MM.1S (cell line): Measurements from ENCODE around the gene LZTS3.

Source experiments
- DNase-seq: peaks from one replicate; pipeline ENCODE4 v3.0.0-alpha.2; 2015
- H2AFZ ChIP-seq: fragments of 300-600 bp; sonication (generic); 2 replicates; pipeline ENCODE4 v1.6.0; 2016; ENCODE audit warnings: antibody characterized with exemption, low read length
- H3F3A ChIP-seq: fragments of 300-600 bp; sonication (generic); 2 replicates; pipeline ENCODE4 v1.6.1; 2016; ENCODE audit warnings: mild to moderate bottlenecking, antibody characterized with exemption, low read length, moderate library complexity, mixed read lengths; ENCODE audit not compliant: insufficient read depth
- H3K27ac ChIP-seq: fragments of 300-600 bp; sonication (generic); 2 replicates; pipeline ENCODE4 v1.5.1; 2016; ENCODE audit warnings: mild to moderate bottlenecking, low read length
- H3K27me3 ChIP-seq: fragments of 300-600 bp; sonication (generic); replicated peaks from 2 replicates; pipeline ENCODE4 v1.6.0; 2016; ENCODE audit warnings: low read length; ENCODE audit not compliant: insufficient read depth
- H3K36me3 ChIP-seq: fragments of 300-600 bp; sonication (generic); replicated peaks from 2 replicates; pipeline ENCODE4 v1.6.1; 2016; ENCODE audit warnings: mild to moderate bottlenecking, low read length, mixed read lengths; ENCODE audit not compliant: insufficient read depth
- H3K4me1 ChIP-seq: fragments of 300-600 bp; sonication (generic); 2 replicates; pipeline ENCODE4 v1.6.1; 2016; ENCODE audit warnings: low read length, mixed read lengths
- H3K4me2 ChIP-seq: fragments of 300-600 bp; sonication (generic); 2 replicates; pipeline ENCODE4 v1.6.0; 2016; ENCODE audit warnings: low read depth, low read length
- H3K4me3 ChIP-seq: fragments of 300-600 bp; sonication (generic); 2 replicates; pipeline ENCODE4 v1.5.1; 2016; ENCODE audit warnings: low read length, mixed read lengths
- H3K79me2 ChIP-seq: fragments of 300-600 bp; sonication (generic); 2 replicates; pipeline ENCODE4 v1.6.1; 2016; ENCODE audit warnings: mixed run types, low read length, mixed read lengths
- H3K9ac ChIP-seq: fragments of 300-600 bp; sonication (generic); 2 replicates; pipeline ENCODE4 v1.6.1; 2016; ENCODE audit warnings: low read length, mixed read lengths
- H3K9me2 ChIP-seq: fragments of 300-600 bp; sonication (generic); replicated peaks from 2 replicates; pipeline ENCODE4 v1.6.1; 2016; ENCODE audit warnings: mild to moderate bottlenecking, low read length, mixed read lengths; ENCODE audit not compliant: insufficient read depth
- H3K9me3 ChIP-seq: fragments of 300-600 bp; sonication (generic); replicated peaks from 2 replicates; pipeline ENCODE4 v1.6.1; 2016; ENCODE audit warnings: mild to moderate bottlenecking, low read length, mixed read lengths; ENCODE audit not compliant: insufficient read depth
- H4K20me1 ChIP-seq: fragments of 300-600 bp; sonication (generic); 2 replicates; pipeline ENCODE4 v1.6.1; 2016; ENCODE audit warnings: mild to moderate bottlenecking, low read length, moderate library complexity, mixed read lengths; ENCODE audit not compliant: insufficient read depth
- CTCF ChIP-seq: fragments of 300-600 bp; sonication (generic); IDR thresholded peaks from 2 replicates; pipeline ENCODE4 v1.5.1; 2016; ENCODE audit warnings: antibody characterized with exemption, low read length, mixed read lengths
- EZH2 ChIP-seq: fragments of 300-600 bp; sonication (generic); optimal IDR thresholded peaks from 2 replicates; pipeline ENCODE3; 2017; ENCODE audit warnings: low read depth, mild to moderate bottlenecking, antibody characterized with exemption, low read length, mixed read lengths
- EZH2phosphoT487 ChIP-seq: fragments of 300-600 bp; sonication (generic); IDR thresholded peaks from 2 replicates; pipeline ENCODE4 v1.6.1; 2018; ENCODE audit warnings: antibody characterized with exemption, low read length

The LZTS3 gene

GRCh38 chr20:3163099-3164042 lies 10.0 kb downstream of the LZTS3 start:
- no peak overlapping the region for H3K27ac ChIP-seq
- DNase-seq, result no peak
- no peak overlapping the region for H3K4me2 ChIP-seq

GRCh38 chr20:3162080-3162611 lies 11.2 kb downstream of the LZTS3 start:
- H3K27me3 ChIP-seq, result peaks cover 9% of the 10 kb centered on the region
- H3K9me3 ChIP-seq, result no peaks in the 10 kb centered on the region
- H3K79me2 ChIP-seq, result peaks cover 28% of the 10 kb centered on the region
- H3K4me2 ChIP-seq, result no peak overlapping the region
- H4K20me1 ChIP-seq, result peaks cover 9% of the 10 kb centered on the region
- no peak overlapping the region for H3K9ac ChIP-seq
- H3F3A ChIP-seq, result 0 out of 2 replicates have a peak, but pooled peaks cover 5% of the 10 kb centered on the region
- peaks cover 9% of the 10 kb centered on the region; the same call in 1 of the 2 replicates for H3K4me1 ChIP-seq
- no peak for DNase-seq
- TF ChIP-seq EZH2 (no peak), CTCF (no peak), EZH2phosphoT487 (no peak)
- no peak overlapping the region for H3K4me3 ChIP-seq
- no peaks in the 10 kb centered on the region for H3K36me3 ChIP-seq
- no peak overlapping the region for H3K27ac ChIP-seq
- no peak overlapping the region for H2AFZ ChIP-seq
- no peaks in the 10 kb centered on the region for H3K9me2 ChIP-seq

More at GRCh38 chr20:3163099-3164042, 10.0 kb downstream of the LZTS3 start:
- no peaks in the 10 kb centered on the region for H3K4me1 ChIP-seq
- TF ChIP-seq EZH2phosphoT487 (no peak), CTCF (no peak), EZH2 (no peak)
- H4K20me1 ChIP-seq, result no peaks in the 10 kb centered on the region; the same call in 1 of the 2 replicates
- H3K9me3 ChIP-seq, result no peaks in the 10 kb centered on the region
- no peak overlapping the region for H3K4me3 ChIP-seq
- 0 out of 2 replicates have a peak, but pooled peaks cover 5% of the 10 kb centered on the region for H3F3A ChIP-seq
- peaks cover 16% of the 10 kb centered on the region for H3K79me2 ChIP-seq
- no peaks in the 10 kb centered on the region for H3K9me2 ChIP-seq
- H2AFZ ChIP-seq, result no peak overlapping the region
- peaks cover 21% of the 10 kb centered on the region for H3K27me3 ChIP-seq
- no peaks in the 10 kb centered on the region for H3K36me3 ChIP-seq
- no peak overlapping the region for H3K9ac ChIP-seq

- H3K9me2 ChIP-seq, result no peaks in the 10 kb centered on the region
- no peak overlapping the region for H3K27ac ChIP-seq
- H3K4me1 ChIP-seq, result peaks cover 9% of the 10 kb centered on the region; the same call in 1 of the 2 replicates
- no peak for DNase-seq
- no peak for TF ChIP-seq EZH2phosphoT487
- TF ChIP-seq CTCF, result no peak
- no peak for TF ChIP-seq EZH2
- H3K4me2 ChIP-seq, result no peak overlapping the region
- no peaks in the 10 kb centered on the region for H3K9me3 ChIP-seq
- peaks cover 10% of the 10 kb centered on the region for H4K20me1 ChIP-seq
- 0 out of 2 replicates have a peak, but pooled peaks cover 5% of the 10 kb centered on the region for H3F3A ChIP-seq
- no peaks in the 10 kb centered on the region for H3K36me3 ChIP-seq
- H3K79me2 ChIP-seq, result peaks cover 35% of the 10 kb centered on the region
- peaks cover 3% of the 10 kb centered on the region; the same call in 1 of the 2 replicates for H3K27me3 ChIP-seq
- H3K9ac ChIP-seq, result no peak overlapping the region
- no peak overlapping the region for H3K4me3 ChIP-seq
- H2AFZ ChIP-seq, result no peak overlapping the region
These were observed 11.9 kb downstream of the LZTS3 start for GRCh38 chr20:3161316-3162079.
